Upper lobe of left lung (tissue), 6 donors: ENCODE results near the gene SYNM. TPM values are rescaled to one million over a fixed set of nuclear protein-coding genes. Genes with fewer than 3 reads are reported as not detected.

Source experiments
- ATAC-seq, 2 donors: fragments of 200-7000 bp; cut with Tn5 transposase; one replicate each; pipeline ENCODE4 v1.9.1; 2022; ENCODE audit warnings: mild to moderate bottlenecking in 2 of 2, moderate library complexity in 2 of 2; ENCODE audit not compliant: low FRiP score in 2 of 2
- DNase-seq, 2 donors: peaks; one replicate each; pipeline ENCODE4 v3.0.0-alpha.2; 2019 to 2020
- H3K27ac ChIP-seq, 4 donors: fragments of 200-600 bp; sonication (generic); one replicate each; pipeline ENCODE4 v1.5.1; 2016 to 2019
- H3K27me3 ChIP-seq, 4 donors: fragments of 200-600 bp; sonication (generic); one replicate each; pipeline ENCODE4 v1.5.1; 2017 to 2019
- H3K36me3 ChIP-seq, 4 donors: fragments of 200-600 bp; sonication (generic); one replicate each; pipeline ENCODE4 v1.5.1; 2016 to 2019
- H3K4me1 ChIP-seq, 4 donors: fragments of 200-600 bp; sonication (generic); one replicate each; pipeline ENCODE4 v1.5.1; 2018 to 2019
- H3K4me3 ChIP-seq, 4 donors: fragments of 200-600 bp; sonication (generic); one replicate each; pipeline ENCODE4 v1.5.1; 2017 to 2019; ENCODE audit warnings: mild to moderate bottlenecking in 2 of 4, moderate library complexity in 1 of 4
- H3K9me3 ChIP-seq, 4 donors: fragments of 200-600 bp; sonication (generic); one replicate each; pipeline ENCODE4 v1.5.1; 2018 to 2019
- EP300 ChIP-seq, 4 donors: sonication (generic); formaldehyde crosslinking; IDR thresholded peaks; one replicate each; pipeline ENCODE4 v1.5.1; 2017; ENCODE audit warnings: antibody characterized with exemption in 4 of 4, control low read depth in 2 of 4
- POLR2A ChIP-seq, 4 donors: fragments of 450-650 bp; IDR thresholded peaks; one replicate each; pipeline ENCODE4 v1.5.1; 2016 to 2017; ENCODE audit warnings: antibody characterized with exemption in 4 of 4, mild to moderate bottlenecking in 2 of 4
- POLR2AphosphoS5 ChIP-seq, 2 donors: sonication (generic); formaldehyde crosslinking; IDR thresholded peaks; one replicate each; pipeline ENCODE4 v1.5.1; 2017; ENCODE audit warnings: antibody characterized with exemption in 2 of 2
- whole genome bisulfite sequencing, 2 donors: methylation state at CpG; one replicate each; pipeline ENCODE4 v1.1.5; 2017 to 2018; 5-methylcytosine and 5-hydroxymethylcytosine counted together
- total RNA-seq, 6 donors: library from RNA; depleted of rRNA in 4 of 6; stranded (reverse); fragments of >200 nt in 4 of 6; gene quantifications; one replicate each; pipeline versions ENCODE4 v1.1.0 to v1.2.1, GENCODE V29; 2016 to 2021
- TF ChIP-seq, protein P1 (sequence below), 6 experiments: fragments of 450-650 bp in 4 of 6; fragments of 200-600 bp in 2 of 6; sonication (generic) in 2 of 6; IDR thresholded peaks; one replicate each; pipeline ENCODE4 v1.5.1; 2016 to 2019; ENCODE audit warnings: antibody characterized with exemption in 6 of 6
- donor health status: DM: no; HTN: no; CAD: no; lungs with moderate emphysema.
- donor health status: DM: no; HTN: yes; CAD: no; lungs with severe emphysema.

SYNM gene
- total RNA-seq, 6 donors from 2014 or later, result 8.2 to 50.1 (median 19.1) TPM

DNA sequence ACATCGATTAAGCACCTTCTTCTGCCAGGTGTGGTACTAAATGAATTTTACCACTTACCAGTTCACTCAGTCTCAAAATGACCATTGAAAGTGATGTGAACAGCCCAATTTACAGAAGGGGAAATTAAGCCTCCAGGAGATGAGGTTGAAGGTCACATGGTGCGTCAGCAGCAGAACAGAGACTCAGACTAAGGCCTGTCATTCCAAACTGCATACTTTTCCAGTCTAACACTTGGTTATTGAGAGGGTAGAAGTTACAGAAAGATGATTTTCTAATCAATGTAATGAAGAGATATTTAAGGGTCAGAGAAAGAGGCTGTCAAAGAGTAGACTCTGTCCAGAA lies 76.1 kb downstream of the SYNM start:
- TF ChIP-seq EP300 (IDR thresholded peaks at IDR 0.05) (no peak), POLR2A (IDR thresholded peaks at IDR 0.05) (no peak), POLR2AphosphoS5 (IDR thresholded peaks at IDR 0.05) (no peak)
- TF ChIP-seq, protein P1, sequence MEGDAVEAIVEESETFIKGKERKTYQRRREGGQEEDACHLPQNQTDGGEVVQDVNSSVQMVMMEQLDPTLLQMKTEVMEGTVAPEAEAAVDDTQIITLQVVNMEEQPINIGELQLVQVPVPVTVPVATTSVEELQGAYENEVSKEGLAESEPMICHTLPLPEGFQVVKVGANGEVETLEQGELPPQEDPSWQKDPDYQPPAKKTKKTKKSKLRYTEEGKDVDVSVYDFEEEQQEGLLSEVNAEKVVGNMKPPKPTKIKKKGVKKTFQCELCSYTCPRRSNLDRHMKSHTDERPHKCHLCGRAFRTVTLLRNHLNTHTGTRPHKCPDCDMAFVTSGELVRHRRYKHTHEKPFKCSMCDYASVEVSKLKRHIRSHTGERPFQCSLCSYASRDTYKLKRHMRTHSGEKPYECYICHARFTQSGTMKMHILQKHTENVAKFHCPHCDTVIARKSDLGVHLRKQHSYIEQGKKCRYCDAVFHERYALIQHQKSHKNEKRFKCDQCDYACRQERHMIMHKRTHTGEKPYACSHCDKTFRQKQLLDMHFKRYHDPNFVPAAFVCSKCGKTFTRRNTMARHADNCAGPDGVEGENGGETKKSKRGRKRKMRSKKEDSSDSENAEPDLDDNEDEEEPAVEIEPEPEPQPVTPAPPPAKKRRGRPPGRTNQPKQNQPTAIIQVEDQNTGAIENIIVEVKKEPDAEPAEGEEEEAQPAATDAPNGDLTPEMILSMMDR (IDR thresholded peaks at IDR 0.05), result no peak
- no peak overlapping the region for H3K4me3 ChIP-seq
- DNase-seq (no peak), ATAC-seq (no peak)
- WGBS, 2 donors, result 83 to 89% methylated on average over 2 of the region's 2 CpGs
- no peaks in the 10 kb centered on the region for H3K27me3 ChIP-seq
- peaks cover 0 to 6% (median 4%) of the 10 kb centered on the region in 4 donors for H3K4me1 ChIP-seq
- H3K36me3 ChIP-seq, result peaks cover 0 to 5% (median 0%) of the 10 kb centered on the region in 4 donors
- H3K27ac ChIP-seq, result peak overlapping the region in 3 of 4 donors; percentile 2 to 48 (median 28)
- no peaks in the 10 kb centered on the region for H3K9me3 ChIP-seq

DNA sequence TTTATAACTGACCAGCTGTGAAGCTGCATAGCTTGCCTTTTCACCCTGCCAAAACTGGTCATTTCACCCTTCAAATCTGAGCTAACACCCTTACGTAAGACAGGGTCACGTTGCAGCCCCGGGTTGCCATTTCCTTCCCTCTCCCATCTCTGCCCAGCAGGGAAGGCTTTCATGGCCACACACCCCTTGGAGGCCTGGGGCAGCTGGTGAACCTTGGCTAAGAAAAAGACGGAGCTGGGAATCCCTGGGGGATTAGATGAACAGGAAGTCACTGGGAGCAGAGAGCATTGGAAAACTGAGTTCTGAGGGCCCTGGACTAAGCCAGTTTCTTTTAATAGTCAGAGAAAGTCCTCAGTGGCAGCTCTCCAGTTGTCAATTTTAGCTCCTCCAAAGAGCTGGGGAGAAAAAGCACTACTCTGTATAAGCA lies 76.7 kb downstream of the SYNM start:
- peaks cover 0 to 5% (median 0%) of the 10 kb centered on the region in 4 donors for H3K36me3 ChIP-seq
- H3K27me3 ChIP-seq, result no peaks in the 10 kb centered on the region
- no peaks in the 10 kb centered on the region for H3K9me3 ChIP-seq
- ATAC-seq, result peak in 1 of 2 donors; percentile 52
- peak in 1 of 2 donors; percentile 28 for DNase-seq
- H3K4me3 ChIP-seq, result no peak overlapping the region
- TF ChIP-seq, protein P1 (IDR thresholded peaks at IDR 0.05), result no peak
- TF ChIP-seq EP300 (IDR thresholded peaks at IDR 0.05), result no peak
- no peak for TF ChIP-seq POLR2A (IDR thresholded peaks at IDR 0.05)
- peak in 1 of 2 donors; percentile 43 for TF ChIP-seq POLR2AphosphoS5 (IDR thresholded peaks at IDR 0.05)
- H3K4me1 ChIP-seq, result peaks cover 0 to 6% (median 4%) of the 10 kb centered on the region in 4 donors
- WGBS, 2 donors, result 25 to 52% methylated on average over 4 of the region's 4 CpGs
- peak overlapping the region in 3 of 4 donors; percentile 2 to 28 (median 4) for H3K27ac ChIP-seq

DNA sequence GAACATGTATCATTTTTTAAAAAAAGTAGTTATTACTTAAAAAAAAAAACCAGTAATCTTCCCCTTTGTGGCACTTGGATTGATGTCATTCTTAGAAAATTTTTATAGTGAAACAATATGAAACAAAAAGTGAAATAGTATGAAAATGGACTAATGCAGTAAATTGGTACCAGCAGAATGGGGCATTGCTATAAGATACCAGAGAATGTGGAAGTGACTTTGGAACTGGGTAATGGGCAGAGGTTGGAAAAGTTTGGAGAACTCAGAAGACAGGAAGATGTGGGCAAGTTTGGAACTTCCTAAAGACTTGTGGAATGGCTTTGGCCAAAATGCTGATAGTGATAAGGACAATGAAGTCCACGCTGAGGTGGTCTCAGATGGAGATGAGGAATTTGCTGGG lies 77.9 kb downstream of the SYNM start:
- Histone ChIP-seq H3K27me3 (no peaks in the 10 kb centered on the region), H3K4me1 (peaks cover 0 to 6% (median 4%) of the 10 kb centered on the region in 4 donors), H3K9me3 (no peaks in the 10 kb centered on the region), H3K36me3 (peaks cover 0 to 5% (median 0%) of the 10 kb centered on the region in 4 donors), H3K4me3 (no peak overlapping the region), H3K27ac (no peak overlapping the region)
- TF ChIP-seq POLR2A (IDR thresholded peaks at IDR 0.05) (no peak), POLR2AphosphoS5 (IDR thresholded peaks at IDR 0.05) (no peak), EP300 (IDR thresholded peaks at IDR 0.05) (no peak)
- TF ChIP-seq, protein P1 (IDR thresholded peaks at IDR 0.05), result no peak
- 97 to 100% methylated on average over 1 of the region's 1 CpG for WGBS, 2 donors
- DNase-seq (no peak), ATAC-seq (no peak)

Other genes with a start within 250 kb of the SYNM start
- gene PGPEP1L, start 97.3 kb upstream of the SYNM start, total RNA-seq, result not detected
- gene TTC23, start 144.5 kb downstream of the SYNM start, total RNA-seq, result 10 to 100 TPM in 5 of 6 donors, 1 to 10 TPM in 1; 6.2 to 28.0 (median 15.3) TPM
- 10 to 100 TPM; 15.6 to 70.2 (median 20.1) TPM for gene LRRC28, start 146.4 kb downstream of the SYNM start, total RNA-seq